ENCODE results near the gene VPS41. TPM values are rescaled to one million over a fixed set of nuclear protein-coding genes. Genes with fewer than 3 reads are reported as not detected.

VPS41 gene
- total and polyA plus RNA-seq, 10 donors, result 11.2 to 97.4 (median 66.2) TPM

GRCh38 chr7:38938589-38938988 is 29.6 kb upstream of the VPS41 start:
- no peaks in the 10 kb centered on the region for H3K4me1 ChIP-seq
- H3K36me3 ChIP-seq, result no peaks in the 10 kb centered on the region
- TF ChIP-seq POLR2AphosphoS5 (IDR thresholded peaks at IDR 0.05), result no peak
- TF ChIP-seq CTCF (IDR thresholded peaks at IDR 0.05 in 8 of 11, conservative IDR thresholded peaks at IDR 0.05 in 3 of 11), result no peak
- no peak for TF ChIP-seq POLR2A (IDR thresholded peaks at IDR 0.05)
- H3K27ac ChIP-seq, result no peak overlapping the region
- intact Hi-C loops (cut with DNase I; ENCODE audit: low total_unique reads), result no loop called here
- H3K4me3 ChIP-seq, result no peak overlapping the region
- no peaks in the 10 kb centered on the region for H3K9me3 ChIP-seq
- no peak for DNase-seq
- 76 to 92% (median 85%) methylated on average over 4 of the region's 4 CpGs for WGBS, 5 donors
- no peaks in the 10 kb centered on the region for H3K27me3 ChIP-seq (replicated peaks in 1 of 7)

- no peak for DNase-seq
- intact Hi-C loops (cut with DNase I; ENCODE audit: low total_unique reads), result no loop called here
- no peak overlapping the region for H3K27ac ChIP-seq
- H3K4me1 ChIP-seq, result no peaks in the 10 kb centered on the region
- H3K27me3 ChIP-seq (replicated peaks in 1 of 7), result no peaks in the 10 kb centered on the region
- WGBS, 5 donors, result 55 to 88% (median 63%) methylated on average over 1 of the region's 1 CpG
- no peaks in the 10 kb centered on the region for H3K36me3 ChIP-seq
- H3K4me3 ChIP-seq, result no peak overlapping the region
- TF ChIP-seq POLR2A (IDR thresholded peaks at IDR 0.05) (no peak), POLR2AphosphoS5 (IDR thresholded peaks at IDR 0.05) (no peak), CTCF (IDR thresholded peaks at IDR 0.05 in 8 of 11, conservative IDR thresholded peaks at IDR 0.05 in 3 of 11) (no peak)
- no peaks in the 10 kb centered on the region for H3K9me3 ChIP-seq
Observed at GRCh38 chr7:38938001-38938485, 29.1 kb upstream of the VPS41 start.

- intact Hi-C loops (cut with DNase I; ENCODE audit: low total_unique reads), result no loop called here
- DNase-seq, result no peak
- no peak for TF ChIP-seq POLR2A (IDR thresholded peaks at IDR 0.05)
- no peak for TF ChIP-seq CTCF (IDR thresholded peaks at IDR 0.05 in 8 of 11, conservative IDR thresholded peaks at IDR 0.05 in 3 of 11)
- TF ChIP-seq POLR2AphosphoS5 (IDR thresholded peaks at IDR 0.05), result no peak
- Histone ChIP-seq H3K36me3 (no peaks in the 10 kb centered on the region), H3K4me3 (no peak overlapping the region), H3K27ac (no peak overlapping the region), H3K4me1 (no peaks in the 10 kb centered on the region), H3K27me3 (replicated peaks in 1 of 7) (no peaks in the 10 kb centered on the region), H3K9me3 (no peaks in the 10 kb centered on the region)
- 79 to 98% (median 93%) methylated on average over 1 of the region's 1 CpG for WGBS, 5 donors
Observed at GRCh38 chr7:38936641-38937040, 27.6 kb upstream of the VPS41 start.

GRCh38 chr7:38934536-38934935 is 25.5 kb upstream of the VPS41 start:
- WGBS, 5 donors, result 90 to 99% (median 95%) methylated on average over 10 of the region's 10 CpGs

More at GRCh38 chr7:38934536-38934935, 25.5 kb upstream of the VPS41 start:
- H3K27me3 ChIP-seq (replicated peaks in 1 of 7), result no peaks in the 10 kb centered on the region
- no peak for TF ChIP-seq POLR2A (IDR thresholded peaks at IDR 0.05)
- no peak for TF ChIP-seq CTCF (IDR thresholded peaks at IDR 0.05 in 8 of 11, conservative IDR thresholded peaks at IDR 0.05 in 3 of 11)
- H3K4me3 ChIP-seq, result no peak overlapping the region
- intact Hi-C loops (cut with DNase I; ENCODE audit: low total_unique reads), result no loop called here
- H3K36me3 ChIP-seq, result no peaks in the 10 kb centered on the region
- no peak overlapping the region for H3K27ac ChIP-seq
- DNase-seq, result no peak
- H3K9me3 ChIP-seq, result no peaks in the 10 kb centered on the region
- H3K4me1 ChIP-seq, result no peaks in the 10 kb centered on the region
